Body of pancreas (tissue), 4 donors: ENCODE results near the gene CBR4. TPM values are rescaled to one million over a fixed set of nuclear protein-coding genes. Genes with fewer than 3 reads are reported as not detected.
"Not testable (repeated sequence)": the region's sequence is repeated elsewhere in the genome, so short reads cannot be mapped to it uniquely, and the experiment has no call there.

Experiments
- ATAC-seq: fragments of 150-250 bp; one replicate; pipeline ENCODE4 v1.9.1; 2016
- DNase-seq, 4 donors: peaks; one replicate each; pipeline ENCODE4 v3.0.0-alpha.2; 2019
- H3K27ac ChIP-seq, 4 donors: fragments of 200-600 bp; sonication (generic); 1 replicate in 3 of 4; 2 replicates in 1 of 4; pipeline versions ENCODE4 v1.5.1 to v1.6.1; 2016 to 2019; ENCODE audit warnings: mild to moderate bottlenecking in 1 of 4, mixed read lengths in 1 of 4, moderate library complexity in 1 of 4
- H3K27me3 ChIP-seq, 2 donors: fragments of 200-600 bp; sonication (generic); one replicate each; pipeline ENCODE4 v1.6.0; 2016; ENCODE audit warnings: mild to moderate bottlenecking in 1 of 2
- H3K36me3 ChIP-seq, 2 donors: fragments of 200-600 bp; sonication (generic); replicated peaks in 1 of 2; 2 replicates each; pipeline ENCODE4 v1.5.1; 2016; ENCODE audit warnings: low read depth in 2 of 2; ENCODE audit not compliant: insufficient read depth in 1 of 2
- H3K4me1 ChIP-seq: fragments of 200-600 bp; sonication (generic); one replicate; pipeline ENCODE4 v1.6.0; 2016
- H3K4me3 ChIP-seq, 2 donors: fragments of 200-600 bp; sonication (generic); 1 replicate in 1 of 2; 2 replicates in 1 of 2; pipeline ENCODE4 v1.5.1; 2016 to 2019
- H3K9me3 ChIP-seq, 3 donors: fragments of 200-600 bp; sonication (generic); 1 replicate in 2 of 3; 2 replicates in 1 of 3; pipeline ENCODE4 v1.5.1; 2016
- POLR2A ChIP-seq, 3 donors: fragments of 450-650 bp; IDR thresholded peaks; one replicate each; pipeline ENCODE4 v1.6.1; 2016; ENCODE audit warnings: antibody characterized with exemption in 3 of 3, mild to moderate bottlenecking in 2 of 3
- WGBS, 2 donors: methylation state at CpG; one replicate each; pipeline ENCODE4 v1.1.5; 2017; 5-methylcytosine and 5-hydroxymethylcytosine counted together
- intact Hi-C: fragments of 100-400 bp; cut with DNase I; formaldehyde crosslinking; loops from one replicate; pipeline ENCODE4 v1.15.1; 2023
- total RNA-seq, 2 donors: library from RNA; depleted of rRNA; stranded (reverse); fragments of >200 nt; gene quantifications; one replicate each; pipeline ENCODE4 v1.1.0, GENCODE V29; 2016
- TF ChIP-seq, protein P1 (sequence below), 7 experiments: fragments of 450-650 bp in 4 of 7; fragments of 200-600 bp in 3 of 7; sonication (generic) in 3 of 7; IDR thresholded peaks; one replicate each; pipeline ENCODE4 v1.5.1; 2016 to 2019; ENCODE audit warnings: antibody characterized with exemption in 7 of 7

CBR4 gene
- total RNA-seq, 2 donors from 2014 or later, result 24.1 to 24.4 TPM

DNA sequence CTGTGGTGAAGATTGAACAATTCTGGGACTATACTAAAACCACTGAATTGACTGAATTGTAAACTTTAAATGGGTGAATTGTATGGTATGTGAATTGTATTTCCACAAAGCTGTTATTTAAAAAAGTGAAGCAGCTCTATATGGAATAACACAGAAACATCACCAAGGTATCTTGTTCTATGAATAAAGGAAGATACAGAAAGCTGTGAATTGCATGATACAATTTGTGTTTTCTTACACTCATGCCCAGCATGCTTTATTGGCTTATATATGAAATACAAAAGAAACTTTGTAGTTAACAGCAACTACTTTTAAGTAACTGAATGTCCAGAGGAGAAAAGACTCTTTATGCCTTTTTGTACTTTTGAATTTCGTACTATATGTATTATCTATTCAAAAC lies 11.5 kb downstream of the CBR4 start:
- peaks cover 0 to 2% of the 10 kb centered on the region in 2 donors for H3K36me3 ChIP-seq
- H3K27ac ChIP-seq, result no peak overlapping the region
- peaks cover 13% of the 10 kb centered on the region for H3K4me1 ChIP-seq
- DNase-seq, result no peak
- intact Hi-C loops, result no loop called here
- no peaks in the 10 kb centered on the region for H3K9me3 ChIP-seq
- no peak overlapping the region for H3K4me3 ChIP-seq
- 77 to 81% methylated on average over 1 of the region's 1 CpG for WGBS, 2 donors
- no peak for ATAC-seq
- no peak for TF ChIP-seq POLR2A (IDR thresholded peaks at IDR 0.05)
- TF ChIP-seq, protein P1, sequence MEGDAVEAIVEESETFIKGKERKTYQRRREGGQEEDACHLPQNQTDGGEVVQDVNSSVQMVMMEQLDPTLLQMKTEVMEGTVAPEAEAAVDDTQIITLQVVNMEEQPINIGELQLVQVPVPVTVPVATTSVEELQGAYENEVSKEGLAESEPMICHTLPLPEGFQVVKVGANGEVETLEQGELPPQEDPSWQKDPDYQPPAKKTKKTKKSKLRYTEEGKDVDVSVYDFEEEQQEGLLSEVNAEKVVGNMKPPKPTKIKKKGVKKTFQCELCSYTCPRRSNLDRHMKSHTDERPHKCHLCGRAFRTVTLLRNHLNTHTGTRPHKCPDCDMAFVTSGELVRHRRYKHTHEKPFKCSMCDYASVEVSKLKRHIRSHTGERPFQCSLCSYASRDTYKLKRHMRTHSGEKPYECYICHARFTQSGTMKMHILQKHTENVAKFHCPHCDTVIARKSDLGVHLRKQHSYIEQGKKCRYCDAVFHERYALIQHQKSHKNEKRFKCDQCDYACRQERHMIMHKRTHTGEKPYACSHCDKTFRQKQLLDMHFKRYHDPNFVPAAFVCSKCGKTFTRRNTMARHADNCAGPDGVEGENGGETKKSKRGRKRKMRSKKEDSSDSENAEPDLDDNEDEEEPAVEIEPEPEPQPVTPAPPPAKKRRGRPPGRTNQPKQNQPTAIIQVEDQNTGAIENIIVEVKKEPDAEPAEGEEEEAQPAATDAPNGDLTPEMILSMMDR (IDR thresholded peaks at IDR 0.05), result no peak
- no peaks in the 10 kb centered on the region for H3K27me3 ChIP-seq

DNA sequence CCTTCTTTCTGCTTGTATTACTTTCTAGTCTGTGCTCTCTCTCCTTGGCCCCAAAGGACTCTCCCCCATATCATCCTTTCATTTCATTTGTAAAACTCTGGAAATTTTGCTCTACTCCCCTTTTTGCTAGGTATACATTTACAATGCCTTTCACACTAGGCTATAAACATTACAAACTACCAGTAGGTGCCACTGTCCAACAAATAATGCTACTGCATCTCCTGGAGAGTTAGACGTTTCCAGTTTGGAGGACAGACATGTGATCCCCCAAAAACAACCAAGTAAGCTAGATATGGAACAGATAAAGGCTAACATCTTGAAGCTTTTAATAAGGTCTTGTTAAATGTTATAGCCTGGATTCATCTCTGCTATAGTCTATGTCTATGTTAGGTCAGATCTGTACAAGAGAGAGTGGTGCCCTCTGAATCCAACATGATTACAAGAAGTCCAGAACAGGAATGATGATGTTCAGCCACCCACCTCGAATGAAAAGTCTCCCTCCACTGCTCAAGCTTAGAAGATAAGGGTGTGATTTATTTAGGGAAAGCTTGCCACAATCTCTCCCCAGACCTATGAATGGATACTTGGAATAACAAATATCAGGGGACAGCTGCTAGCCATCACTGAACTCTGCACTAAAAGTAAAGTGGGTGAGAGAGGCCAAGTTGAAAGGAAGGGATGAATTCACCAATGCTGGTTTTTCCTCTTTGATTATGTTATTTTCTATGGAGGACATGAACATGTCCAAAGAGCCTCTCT lies 14.3 kb downstream of the CBR4 start:
- peaks cover 12% of the 10 kb centered on the region for H3K4me1 ChIP-seq
- H3K27ac ChIP-seq, result no peak overlapping the region
- DNase-seq (no peak), ATAC-seq (no peak)
- TF ChIP-seq POLR2A (IDR thresholded peaks at IDR 0.05), result no peak
- TF ChIP-seq, protein P1 (IDR thresholded peaks at IDR 0.05), result peak in 4 of 7 experiments; percentile 26 to 36 (median 28)
- no peaks in the 10 kb centered on the region for H3K36me3 ChIP-seq
- H3K4me3 ChIP-seq, result no peak overlapping the region
- no peaks in the 10 kb centered on the region for H3K9me3 ChIP-seq
- WGBS, 2 donors, result 9 to 26% methylated on average over 2 of the region's 2 CpGs
- intact Hi-C loops, result no loop called here
- H3K27me3 ChIP-seq, result no peaks in the 10 kb centered on the region

DNA sequence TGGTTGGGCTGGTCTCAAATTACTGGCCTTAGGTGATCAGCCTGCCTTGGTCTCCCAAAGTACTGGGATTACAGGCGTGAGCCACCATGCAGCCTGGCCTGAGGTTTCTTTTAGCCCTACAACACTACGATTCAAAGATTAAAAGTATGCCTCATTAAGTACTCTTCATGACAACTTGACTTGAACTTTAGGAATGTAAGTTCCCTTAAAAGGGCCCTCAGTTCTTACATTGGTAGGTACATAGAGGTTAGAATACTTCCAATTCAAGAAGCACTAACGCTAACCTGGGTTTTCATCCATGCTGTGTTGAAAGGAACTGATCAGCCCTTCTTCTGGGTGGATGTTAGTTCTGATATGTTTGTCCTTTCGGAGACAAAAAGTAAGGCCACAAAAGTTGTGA lies 15.1 kb downstream of the CBR4 start:
- no peak for DNase-seq
- intact Hi-C loops, result no loop called here
- Histone ChIP-seq H3K36me3 (no peaks in the 10 kb centered on the region), H3K4me1 (peaks cover 5% of the 10 kb centered on the region), H3K27me3 (no peaks in the 10 kb centered on the region), H3K4me3 (no peak overlapping the region), H3K9me3 (no peaks in the 10 kb centered on the region), H3K27ac (no peak overlapping the region)
- no peak for TF ChIP-seq POLR2A (IDR thresholded peaks at IDR 0.05)
- TF ChIP-seq, protein P1 (IDR thresholded peaks at IDR 0.05), result no peak
- no peak for ATAC-seq
- 92 to 100% methylated on average over 4 of the region's 4 CpGs for WGBS, 2 donors

DNA sequence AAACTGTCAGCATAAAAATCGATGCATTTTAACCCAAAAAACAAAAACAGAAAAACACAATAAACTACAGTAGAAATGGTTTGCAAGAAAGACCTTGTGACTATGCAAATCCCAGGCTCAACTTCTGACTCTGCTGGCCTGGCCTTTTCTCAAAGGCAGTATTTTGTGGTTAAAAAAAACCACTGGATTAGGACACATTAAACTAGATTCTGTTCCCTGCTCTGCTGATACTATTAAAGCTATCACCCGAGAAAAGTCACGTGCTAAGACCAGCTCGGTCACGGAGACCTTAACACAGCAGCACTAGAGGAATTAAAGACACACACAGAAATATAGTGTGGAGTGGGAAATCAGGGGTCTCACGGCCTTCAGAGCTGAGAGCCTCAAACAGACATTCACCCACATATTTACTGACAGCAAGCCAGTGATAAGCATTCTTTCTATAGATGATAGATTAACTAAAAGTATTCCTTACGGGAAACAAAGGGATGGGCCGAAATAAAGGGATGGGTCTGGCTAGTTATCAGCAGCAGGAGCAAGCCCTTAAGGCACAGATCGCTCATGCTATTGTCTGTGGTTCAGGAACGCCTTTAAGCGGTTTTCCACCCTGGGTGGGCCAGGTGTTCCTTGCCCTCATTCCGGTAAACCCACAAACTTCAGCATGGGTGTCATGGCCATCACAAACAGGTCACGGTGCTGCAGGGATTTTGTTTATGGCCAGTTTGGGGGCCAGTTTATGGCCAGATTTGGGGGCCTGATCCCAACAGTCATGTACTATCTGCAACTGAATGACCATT lies 16.1 kb downstream of the CBR4 start:
- no peaks in the 10 kb centered on the region for H3K9me3 ChIP-seq
- intact Hi-C loops, result no loop called here
- no peaks in the 10 kb centered on the region for H3K36me3 ChIP-seq
- H3K4me3 ChIP-seq, result no peak overlapping the region
- no peak for DNase-seq
- H3K27ac ChIP-seq, result no peak overlapping the region
- ATAC-seq, result no peak
- H3K27me3 ChIP-seq, result no peaks in the 10 kb centered on the region
- 73 to 78% methylated on average over 13 of the region's 13 CpGs for WGBS, 2 donors
- H3K4me1 ChIP-seq, result no peaks in the 10 kb centered on the region
- no peak for TF ChIP-seq POLR2A (IDR thresholded peaks at IDR 0.05)
- TF ChIP-seq, protein P1 (IDR thresholded peaks at IDR 0.05), result no peak

DNA sequence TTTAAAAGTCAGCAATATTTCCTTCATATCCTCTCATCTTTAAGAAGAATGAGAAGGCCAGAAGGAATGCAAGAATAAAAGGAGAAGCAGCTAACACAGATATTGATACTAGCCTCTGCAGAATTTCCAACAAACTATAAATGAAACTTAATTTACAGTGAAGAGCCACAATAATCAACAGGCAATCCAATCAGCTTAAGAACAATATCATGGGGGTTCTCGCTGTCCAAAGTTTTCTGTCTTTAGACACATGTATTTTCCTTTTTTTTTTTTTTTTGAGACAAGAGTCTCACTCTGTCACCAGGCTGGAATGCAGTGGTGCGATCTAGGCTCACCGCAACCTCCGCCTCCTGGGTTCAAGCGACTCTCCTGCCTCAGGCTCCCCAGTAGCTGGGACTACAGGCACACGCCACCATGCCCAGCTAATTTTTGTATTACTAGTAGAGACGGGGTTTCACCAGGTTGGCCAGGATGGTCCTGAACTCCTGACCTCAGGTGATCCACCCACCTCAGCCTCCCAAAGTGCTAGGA lies 17.0 kb downstream of the CBR4 start:
- ATAC-seq, H3K4me3 ChIP-seq, H3K36me3 ChIP-seq, H3K27me3 ChIP-seq, H3K4me1 ChIP-seq, H3K27ac ChIP-seq, H3K9me3 ChIP-seq, DNase-seq, intact Hi-C loops: not testable (repeated sequence)
- 93 to 97% methylated on average over 7 of the region's 7 CpGs for WGBS, 2 donors
